GM23338 (cell line): Measurements from ENCODE around the gene PGAP3. TPM values are rescaled to one million over a fixed set of nuclear protein-coding genes. Genes with fewer than 3 reads are reported as not detected.

ENCODE experiments used
- ATAC-seq: fragments of 200-7000 bp; cut with Tn5 transposase; 3 replicates; pipeline ENCODE4 v1.9.1; 2020
- DNase-seq: peaks from one replicate; pipeline ENCODE4 v3.0.0-alpha.2; 2015; ENCODE audit warnings: low spot score
- H2AFZ ChIP-seq: fragments of 200-600 bp; sonication (generic); 2 replicates; pipeline ENCODE4 v1.8.0; 2016; ENCODE audit warnings: antibody characterized with exemption, mild to moderate bottlenecking, moderate library complexity
- H3F3A ChIP-seq: fragments of 200-600 bp; sonication (generic); replicated peaks from 2 replicates; pipeline ENCODE4 v1.8.0; 2017; ENCODE audit warnings: antibody characterized with exemption, mixed run types, low read depth
- H3K27ac ChIP-seq: fragments of 200-600 bp; sonication (generic); 2 replicates; pipeline ENCODE4 v1.6.1; 2016; ENCODE audit warnings: low read depth
- H3K27me3 ChIP-seq: fragments of 200-600 bp; sonication (generic); 2 replicates; pipeline ENCODE4 v1.8.0; 2016; ENCODE audit warnings: mild to moderate bottlenecking, mixed run types, moderate library complexity; ENCODE audit not compliant: insufficient read depth
- H3K36me3 ChIP-seq: fragments of 200-600 bp; sonication (generic); 2 replicates; pipeline ENCODE4 v1.8.0; 2016; ENCODE audit warnings: mild to moderate bottlenecking; ENCODE audit not compliant: insufficient read depth
- H3K4me1 ChIP-seq: fragments of 200-600 bp; sonication (generic); 2 replicates; pipeline ENCODE4 v1.8.0; 2016; ENCODE audit warnings: mild to moderate bottlenecking, moderate library complexity; ENCODE audit not compliant: insufficient read depth
- H3K4me2 ChIP-seq: fragments of 200-600 bp; sonication (generic); 2 replicates; pipeline ENCODE4 v1.7.1; 2017; ENCODE audit warnings: mixed run types
- H3K4me3 ChIP-seq: fragments of 200-600 bp; sonication (generic); 2 replicates; pipeline ENCODE4 v1.6.1; 2016; ENCODE audit warnings: mixed run types
- H3K79me2 ChIP-seq: fragments of 200-600 bp; sonication (generic); replicated peaks from 2 replicates; pipeline ENCODE4 v1.8.0; 2017; ENCODE audit warnings: mild to moderate bottlenecking; ENCODE audit not compliant: insufficient read depth
- H3K9me2 ChIP-seq: fragments of 200-600 bp; sonication (generic); 2 replicates; pipeline ENCODE4 v1.8.0; 2017; ENCODE audit not compliant: insufficient read depth
- H4K20me1 ChIP-seq: fragments of 200-600 bp; sonication (generic); replicated peaks from 2 replicates; pipeline ENCODE4 v1.8.0; 2017; ENCODE audit warnings: mild to moderate bottlenecking; ENCODE audit not compliant: insufficient read depth
- H3K27ac Mint-ChIP-seq: 2 replicates; pipeline ENCODE4 v1.8.0; 2020; ENCODE audit warnings: inconsistent platforms, mild to moderate bottlenecking, moderate library complexity, mixed read lengths
- H3K27me3 Mint-ChIP-seq: 3 replicates; pipeline ENCODE4 v1.8.0; 2022; ENCODE audit warnings: low read depth, mild to moderate bottlenecking, moderate library complexity, mixed read lengths, inconsistent platforms; ENCODE audit not compliant: insufficient read depth, poor library complexity
- H3K36me3 Mint-ChIP-seq: 3 replicates; pipeline ENCODE4 v1.8.0; 2021; ENCODE audit warnings: low read depth, mild to moderate bottlenecking, inconsistent platforms, moderate library complexity, mixed read lengths
- H3K4me1 Mint-ChIP-seq: 3 replicates; pipeline ENCODE4 v1.8.0; 2020; ENCODE audit warnings: mild to moderate bottlenecking, inconsistent platforms, mixed read lengths
- H3K4me3 Mint-ChIP-seq: 3 replicates; pipeline ENCODE4 v1.8.0; 2021; ENCODE audit warnings: moderate library complexity, mild to moderate bottlenecking, inconsistent platforms, mixed read lengths
- H3K9me3 Mint-ChIP-seq: 3 replicates; pipeline ENCODE4 v1.8.0; 2020; ENCODE audit warnings: moderate library complexity, mild to moderate bottlenecking, inconsistent platforms, mixed read lengths
- STAT1 ChIP-seq: IDR thresholded peaks from one replicate; pipeline ENCODE4 v1.6.1; 2016; ENCODE audit warnings: antibody characterized with exemption; ENCODE audit not compliant: unreplicated experiment
- polyA plus RNA-seq: library from polyadenylated mRNA; unstranded; fragments of >200 nt; fragmentation: Nextera tagmentation; extraction: Ambion mirVana; gene quantifications from 2 replicates; pipeline ENCODE4 v1.2.1, GENCODE V29; 2016
- total RNA-seq: library from RNA; depleted of rRNA; stranded (reverse); fragments of >200 nt; shearing (Covaris generic); gene quantifications from 2 replicates; pipeline ENCODE4 v1.2.3, GENCODE V29; 2014
- TF ChIP-seq, protein P1 (sequence below): fragments of 250-450 bp; sonication (Bioruptor Pico); IDR thresholded peaks from 2 replicates; pipeline ENCODE4 v1.5.0; 2020; ENCODE audit warnings: mild to moderate bottlenecking, moderate library complexity
- TF ChIP-seq, protein P2 (sequence below): IDR thresholded peaks from one replicate; pipeline ENCODE4 v1.6.1; 2018; ENCODE audit warnings: antibody characterized with exemption; ENCODE audit not compliant: unreplicated experiment

Gene PGAP3
- total and polyA plus RNA-seq, 2 experiments from 2014 or later = 7.0 to 10.7 TPM

DNA sequence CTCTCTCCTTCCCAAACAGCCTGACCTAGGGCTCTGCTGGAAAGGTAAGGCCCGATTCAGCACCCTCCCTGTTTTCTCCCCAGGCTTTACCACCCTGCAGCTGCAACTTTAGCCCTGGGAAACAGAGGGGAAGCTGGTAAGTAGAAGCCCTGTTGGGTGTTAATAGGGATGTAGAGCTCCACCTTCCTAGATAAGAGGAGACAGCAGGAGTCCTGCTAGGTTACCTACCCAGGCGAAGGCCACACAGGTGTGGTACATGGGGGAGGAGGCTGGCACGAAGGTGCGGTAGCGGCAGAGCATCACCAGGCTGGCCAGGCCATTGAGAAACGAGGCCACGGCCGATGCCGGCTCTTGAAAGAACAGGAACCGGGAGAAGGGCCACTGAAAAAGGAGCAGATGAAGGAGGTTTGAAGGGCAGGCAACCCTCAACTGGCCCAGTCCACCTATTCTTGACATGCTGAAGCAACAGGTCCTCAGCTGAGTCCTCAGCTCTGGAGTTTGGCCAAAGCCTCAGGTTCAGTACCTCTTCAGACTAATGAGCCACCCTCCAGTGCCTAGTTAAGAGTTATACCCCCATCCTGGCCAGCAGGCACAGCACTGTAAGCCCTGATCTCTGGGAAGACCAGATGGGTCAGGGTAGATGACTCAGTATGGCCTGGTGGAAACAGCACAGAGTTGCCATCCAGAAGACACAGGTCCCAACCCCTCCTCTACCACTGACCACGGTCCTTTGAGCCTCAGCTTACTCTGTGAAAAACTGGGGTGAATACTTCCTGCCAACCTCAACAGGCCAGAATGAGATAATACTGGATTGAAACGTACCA lies 3.3 kb downstream of the PGAP3 start (continued):
- TF ChIP-seq, protein P1, sequence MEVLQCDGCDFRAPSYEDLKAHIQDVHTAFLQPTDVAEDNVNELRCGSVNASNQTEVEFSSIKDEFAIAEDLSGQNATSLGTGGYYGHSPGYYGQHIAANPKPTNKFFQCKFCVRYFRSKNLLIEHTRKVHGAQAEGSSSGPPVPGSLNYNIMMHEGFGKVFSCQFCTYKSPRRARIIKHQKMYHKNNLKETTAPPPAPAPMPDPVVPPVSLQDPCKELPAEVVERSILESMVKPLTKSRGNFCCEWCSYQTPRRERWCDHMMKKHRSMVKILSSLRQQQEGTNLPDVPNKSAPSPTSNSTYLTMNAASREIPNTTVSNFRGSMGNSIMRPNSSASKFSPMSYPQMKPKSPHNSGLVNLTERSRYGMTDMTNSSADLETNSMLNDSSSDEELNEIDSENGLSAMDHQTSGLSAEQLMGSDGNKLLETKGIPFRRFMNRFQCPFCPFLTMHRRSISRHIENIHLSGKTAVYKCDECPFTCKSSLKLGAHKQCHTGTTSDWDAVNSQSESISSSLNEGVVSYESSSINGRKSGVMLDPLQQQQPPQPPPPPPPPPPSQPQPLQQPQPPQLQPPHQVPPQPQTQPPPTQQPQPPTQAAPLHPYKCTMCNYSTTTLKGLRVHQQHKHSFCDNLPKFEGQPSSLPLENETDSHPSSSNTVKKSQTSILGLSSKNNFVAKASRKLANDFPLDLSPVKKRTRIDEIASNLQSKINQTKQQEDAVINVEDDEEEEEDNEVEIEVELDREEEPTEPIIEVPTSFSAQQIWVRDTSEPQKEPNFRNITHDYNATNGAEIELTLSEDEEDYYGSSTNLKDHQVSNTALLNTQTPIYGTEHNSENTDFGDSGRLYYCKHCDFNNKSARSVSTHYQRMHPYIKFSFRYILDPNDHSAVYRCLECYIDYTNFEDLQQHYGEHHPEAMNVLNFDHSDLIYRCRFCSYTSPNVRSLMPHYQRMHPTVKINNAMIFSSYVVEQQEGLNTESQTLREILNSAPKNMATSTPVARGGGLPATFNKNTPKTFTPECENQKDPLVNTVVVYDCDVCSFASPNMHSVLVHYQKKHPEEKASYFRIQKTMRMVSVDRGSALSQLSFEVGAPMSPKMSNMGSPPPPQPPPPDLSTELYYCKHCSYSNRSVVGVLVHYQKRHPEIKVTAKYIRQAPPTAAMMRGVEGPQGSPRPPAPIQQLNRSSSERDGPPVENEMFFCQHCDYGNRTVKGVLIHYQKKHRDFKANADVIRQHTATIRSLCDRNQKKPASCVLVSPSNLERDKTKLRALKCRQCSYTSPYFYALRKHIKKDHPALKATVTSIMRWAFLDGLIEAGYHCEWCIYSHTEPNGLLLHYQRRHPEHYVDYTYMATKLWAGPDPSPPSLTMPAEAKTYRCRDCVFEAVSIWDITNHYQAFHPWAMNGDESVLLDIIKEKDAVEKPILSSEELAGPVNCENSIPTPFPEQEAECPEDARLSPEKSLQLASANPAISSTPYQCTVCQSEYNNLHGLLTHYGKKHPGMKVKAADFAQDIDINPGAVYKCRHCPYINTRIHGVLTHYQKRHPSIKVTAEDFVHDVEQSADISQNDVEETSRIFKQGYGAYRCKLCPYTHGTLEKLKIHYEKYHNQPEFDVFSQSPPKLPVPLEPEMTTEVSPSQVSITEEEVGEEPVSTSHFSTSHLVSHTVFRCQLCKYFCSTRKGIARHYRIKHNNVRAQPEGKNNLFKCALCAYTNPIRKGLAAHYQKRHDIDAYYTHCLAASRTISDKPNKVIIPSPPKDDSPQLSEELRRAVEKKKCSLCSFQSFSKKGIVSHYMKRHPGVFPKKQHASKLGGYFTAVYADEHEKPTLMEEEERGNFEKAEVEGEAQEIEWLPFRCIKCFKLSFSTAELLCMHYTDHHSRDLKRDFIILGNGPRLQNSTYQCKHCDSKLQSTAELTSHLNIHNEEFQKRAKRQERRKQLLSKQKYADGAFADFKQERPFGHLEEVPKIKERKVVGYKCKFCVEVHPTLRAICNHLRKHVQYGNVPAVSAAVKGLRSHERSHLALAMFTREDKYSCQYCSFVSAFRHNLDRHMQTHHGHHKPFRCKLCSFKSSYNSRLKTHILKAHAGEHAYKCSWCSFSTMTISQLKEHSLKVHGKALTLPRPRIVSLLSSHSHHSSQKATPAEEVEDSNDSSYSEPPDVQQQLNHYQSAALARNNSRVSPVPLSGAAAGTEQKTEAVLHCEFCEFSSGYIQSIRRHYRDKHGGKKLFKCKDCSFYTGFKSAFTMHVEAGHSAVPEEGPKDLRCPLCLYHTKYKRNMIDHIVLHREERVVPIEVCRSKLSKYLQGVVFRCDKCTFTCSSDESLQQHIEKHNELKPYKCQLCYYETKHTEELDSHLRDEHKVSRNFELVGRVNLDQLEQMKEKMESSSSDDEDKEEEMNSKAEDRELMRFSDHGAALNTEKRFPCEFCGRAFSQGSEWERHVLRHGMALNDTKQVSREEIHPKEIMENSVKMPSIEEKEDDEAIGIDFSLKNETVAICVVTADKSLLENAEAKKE (CRISPR knock-in tag) = no peak
- TF ChIP-seq, protein P2, sequence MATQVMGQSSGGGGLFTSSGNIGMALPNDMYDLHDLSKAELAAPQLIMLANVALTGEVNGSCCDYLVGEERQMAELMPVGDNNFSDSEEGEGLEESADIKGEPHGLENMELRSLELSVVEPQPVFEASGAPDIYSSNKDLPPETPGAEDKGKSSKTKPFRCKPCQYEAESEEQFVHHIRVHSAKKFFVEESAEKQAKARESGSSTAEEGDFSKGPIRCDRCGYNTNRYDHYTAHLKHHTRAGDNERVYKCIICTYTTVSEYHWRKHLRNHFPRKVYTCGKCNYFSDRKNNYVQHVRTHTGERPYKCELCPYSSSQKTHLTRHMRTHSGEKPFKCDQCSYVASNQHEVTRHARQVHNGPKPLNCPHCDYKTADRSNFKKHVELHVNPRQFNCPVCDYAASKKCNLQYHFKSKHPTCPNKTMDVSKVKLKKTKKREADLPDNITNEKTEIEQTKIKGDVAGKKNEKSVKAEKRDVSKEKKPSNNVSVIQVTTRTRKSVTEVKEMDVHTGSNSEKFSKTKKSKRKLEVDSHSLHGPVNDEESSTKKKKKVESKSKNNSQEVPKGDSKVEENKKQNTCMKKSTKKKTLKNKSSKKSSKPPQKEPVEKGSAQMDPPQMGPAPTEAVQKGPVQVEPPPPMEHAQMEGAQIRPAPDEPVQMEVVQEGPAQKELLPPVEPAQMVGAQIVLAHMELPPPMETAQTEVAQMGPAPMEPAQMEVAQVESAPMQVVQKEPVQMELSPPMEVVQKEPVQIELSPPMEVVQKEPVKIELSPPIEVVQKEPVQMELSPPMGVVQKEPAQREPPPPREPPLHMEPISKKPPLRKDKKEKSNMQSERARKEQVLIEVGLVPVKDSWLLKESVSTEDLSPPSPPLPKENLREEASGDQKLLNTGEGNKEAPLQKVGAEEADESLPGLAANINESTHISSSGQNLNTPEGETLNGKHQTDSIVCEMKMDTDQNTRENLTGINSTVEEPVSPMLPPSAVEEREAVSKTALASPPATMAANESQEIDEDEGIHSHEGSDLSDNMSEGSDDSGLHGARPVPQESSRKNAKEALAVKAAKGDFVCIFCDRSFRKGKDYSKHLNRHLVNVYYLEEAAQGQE = no peak

DNA sequence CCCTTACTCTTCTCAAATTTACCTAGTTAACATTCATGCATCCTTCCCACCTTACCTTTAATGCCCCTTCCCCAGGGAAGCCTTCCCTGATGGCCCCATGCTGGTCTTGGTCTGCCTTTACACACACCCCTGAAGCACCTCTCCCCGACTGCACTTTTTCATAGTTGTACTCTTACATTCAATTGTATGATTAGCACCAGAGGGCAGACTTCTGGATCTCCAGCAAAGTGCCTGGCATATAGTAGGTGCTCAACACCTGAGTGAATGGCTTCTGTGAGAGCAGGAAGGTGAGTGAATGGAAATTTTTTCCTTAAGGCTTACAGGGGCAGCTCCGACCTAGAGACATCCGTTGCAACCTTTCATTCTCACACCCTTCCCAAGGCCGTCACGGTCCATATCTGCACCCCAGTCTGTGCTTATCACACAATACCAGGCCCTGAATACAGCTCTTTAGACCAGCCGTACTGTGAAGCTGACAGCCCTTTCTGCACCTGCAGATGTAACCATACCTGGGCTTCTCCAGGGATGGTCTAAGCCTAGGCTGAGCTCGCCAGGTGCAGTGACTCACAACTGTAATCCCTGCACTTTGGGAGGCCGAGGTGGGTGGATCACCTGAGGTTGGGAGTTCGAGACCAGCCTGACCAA lies 4.4 kb downstream of the PGAP3 start:
- H3K36me3 ChIP-seq = no peaks in the 10 kb centered on the region
- no peak overlapping the region for H3K27ac ChIP-seq
- no peaks in the 10 kb centered on the region for H3K79me2 ChIP-seq
- TF ChIP-seq STAT1 = no peak
- H3K4me3 ChIP-seq = no peak overlapping the region
- H3K4me2 ChIP-seq = no peak overlapping the region
- ATAC-seq (no peak), DNase-seq (no peak)
- no peaks in the 10 kb centered on the region; the same call in 1 of the 2 replicates for H3K9me2 ChIP-seq
- Mint-ChIP-seq H3K27ac (no peak overlapping the region), H3K9me3 (no peaks in the 10 kb centered on the region), H3K27me3 (peaks cover 13% of the 10 kb centered on the region), H3K4me1 (peaks cover 21% of the 10 kb centered on the region), H3K4me3 (no peak overlapping the region; the same call in 2 of the 3 replicates), H3K36me3 (peaks cover 41% of the 10 kb centered on the region)
- H4K20me1 ChIP-seq = no peaks in the 10 kb centered on the region
- no peaks in the 10 kb centered on the region for H3K27me3 ChIP-seq
- H3K4me1 ChIP-seq = peaks cover 11% of the 10 kb centered on the region
- no peak overlapping the region for H2AFZ ChIP-seq
- H3F3A ChIP-seq = peaks cover 14% of the 10 kb centered on the region
